ENCODE data around the gene AIG1. TPM values are rescaled to one million over a fixed set of nuclear protein-coding genes. Genes with fewer than 3 reads are reported as not detected.

AIG1 gene
- total RNA-seq, 2 donors from 2014 or later, result 5.7 to 7.4 TPM

DNA sequence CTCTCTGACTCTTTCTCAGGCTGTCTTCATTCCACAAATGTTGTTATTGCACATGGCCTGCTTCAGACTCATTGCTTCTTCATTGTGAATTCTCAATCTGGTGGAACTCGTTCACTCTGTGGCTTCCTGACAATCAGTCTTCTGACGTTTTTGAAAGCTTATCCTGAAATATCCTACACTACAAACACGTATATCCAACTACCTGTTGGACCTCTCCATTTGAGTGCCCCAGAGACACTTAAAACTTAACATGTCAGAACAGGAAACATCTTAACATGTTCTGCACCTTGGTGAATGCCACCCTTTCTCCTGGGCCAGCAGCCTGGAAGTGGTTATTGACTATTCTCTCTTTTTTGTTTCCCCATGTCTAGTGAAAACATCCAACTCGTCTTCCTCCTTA, 50.8 kb downstream of the AIG1 start:
- H3K36me3 Mint-ChIP-seq, result no peaks in the 10 kb centered on the region
- no peaks in the 10 kb centered on the region for H3K9me3 Mint-ChIP-seq
- H3K4me3 Mint-ChIP-seq, result no peak overlapping the region
- ATAC-seq (no peak), DNase-seq (ENCODE audit: low spot score) (no peak)
- H3K4me1 Mint-ChIP-seq (ENCODE audit: low read depth in 2 of 2), result no peaks in the 10 kb centered on the region
- no peak overlapping the region for H3K27ac Mint-ChIP-seq
- peaks cover 5 to 7% of the 10 kb centered on the region in 2 donors for H3K27me3 Mint-ChIP-seq

DNA sequence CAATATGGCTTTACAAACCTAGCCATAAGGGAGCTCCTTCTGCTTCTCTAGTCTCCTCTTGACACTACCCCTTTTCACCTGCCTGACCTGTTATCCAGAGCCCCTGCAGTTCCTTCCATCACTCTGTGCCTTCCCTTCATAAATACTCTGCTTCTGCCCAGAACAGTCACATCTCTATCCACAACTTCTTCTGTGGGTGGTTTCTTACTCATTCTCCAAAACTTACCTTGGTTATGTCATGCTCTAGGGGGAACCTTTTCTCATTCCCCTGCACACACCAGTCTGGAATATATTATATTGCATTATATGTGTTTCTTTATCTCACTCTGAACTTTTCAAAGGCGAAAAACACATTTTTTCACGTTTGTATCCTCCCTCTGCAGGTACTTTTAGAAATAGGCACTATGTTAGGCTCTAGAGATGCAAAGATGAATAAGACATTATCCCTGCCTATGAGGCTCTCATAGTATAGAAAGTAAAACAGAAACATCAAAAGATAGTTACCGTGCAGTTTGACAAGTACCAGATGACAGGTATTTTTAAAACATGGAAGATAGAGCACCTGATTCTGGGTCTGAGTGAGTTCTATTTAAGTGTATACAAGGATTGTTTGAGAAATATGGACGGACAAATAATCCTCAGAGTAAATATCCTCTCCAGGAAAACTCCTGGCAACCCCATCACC, 51.5 kb downstream of the AIG1 start:
- Mint-ChIP-seq H3K27me3 (peaks cover 5 to 7% of the 10 kb centered on the region in 2 donors), H3K9me3 (no peaks in the 10 kb centered on the region), H3K4me1 (ENCODE audit: low read depth in 2 of 2) (no peaks in the 10 kb centered on the region), H3K36me3 (no peaks in the 10 kb centered on the region), H3K27ac (no peak overlapping the region), H3K4me3 (no peak overlapping the region)
- peak in 1 of 2 donors; percentile 36 for ATAC-seq
- no peak for DNase-seq (ENCODE audit: low spot score)

DNA sequence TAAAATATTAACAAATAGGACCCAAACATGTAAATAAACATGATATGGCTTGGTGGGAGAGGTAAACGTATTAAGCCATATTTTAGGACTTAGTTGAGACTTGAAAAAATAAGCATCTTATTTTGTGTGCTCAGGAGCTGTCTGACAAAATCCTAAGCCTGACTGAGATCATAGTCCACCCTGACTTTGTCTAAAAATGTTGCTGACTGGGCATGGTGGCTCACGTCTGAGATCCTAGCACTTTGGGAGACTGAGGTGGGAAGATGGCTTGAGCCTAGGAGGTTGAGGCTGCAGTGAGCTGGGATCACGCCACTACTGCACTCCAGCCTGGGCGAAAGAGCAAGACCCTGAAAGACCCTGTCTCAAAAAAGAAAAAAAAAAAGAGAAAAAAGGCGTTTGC, 52.1 kb downstream of the AIG1 start:
- Mint-ChIP-seq H3K36me3 (no peaks in the 10 kb centered on the region), H3K9me3 (no peaks in the 10 kb centered on the region), H3K4me1 (ENCODE audit: low read depth in 2 of 2) (no peaks in the 10 kb centered on the region), H3K27ac (no peak overlapping the region), H3K4me3 (no peak overlapping the region), H3K27me3 (peaks cover 5 to 7% of the 10 kb centered on the region in 2 donors)
- DNase-seq (ENCODE audit: low spot score), result no peak
- no peak for ATAC-seq

DNA sequence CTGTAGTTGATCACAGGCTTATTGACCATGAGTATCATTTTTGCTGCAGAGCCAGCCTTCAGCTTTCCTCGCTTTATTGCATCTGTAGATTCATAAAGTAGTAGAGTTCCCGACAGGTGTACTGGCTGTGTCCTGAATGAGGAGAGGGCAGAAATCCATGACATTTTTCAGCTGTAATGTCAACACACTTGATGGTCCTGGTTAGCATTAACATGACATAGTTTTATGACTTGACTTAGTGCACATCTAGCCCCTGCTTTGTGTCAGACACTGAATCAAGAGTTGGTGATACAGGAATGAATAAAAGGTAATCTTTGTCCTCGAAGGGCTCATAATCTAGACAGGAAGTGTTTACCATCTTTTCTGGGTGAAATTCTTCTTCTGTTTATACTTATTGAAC, 55.0 kb downstream of the AIG1 start:
- H3K36me3 Mint-ChIP-seq, result no peaks in the 10 kb centered on the region
- no peaks in the 10 kb centered on the region for H3K4me1 Mint-ChIP-seq (ENCODE audit: low read depth in 2 of 2)
- DNase-seq (ENCODE audit: low spot score), result no peak
- no peaks in the 10 kb centered on the region for H3K9me3 Mint-ChIP-seq
- no peak for ATAC-seq
- H3K27ac Mint-ChIP-seq, result no peak overlapping the region
- no peak overlapping the region for H3K4me3 Mint-ChIP-seq
- H3K27me3 Mint-ChIP-seq, result peaks cover 5 to 7% of the 10 kb centered on the region in 2 donors

DNA sequence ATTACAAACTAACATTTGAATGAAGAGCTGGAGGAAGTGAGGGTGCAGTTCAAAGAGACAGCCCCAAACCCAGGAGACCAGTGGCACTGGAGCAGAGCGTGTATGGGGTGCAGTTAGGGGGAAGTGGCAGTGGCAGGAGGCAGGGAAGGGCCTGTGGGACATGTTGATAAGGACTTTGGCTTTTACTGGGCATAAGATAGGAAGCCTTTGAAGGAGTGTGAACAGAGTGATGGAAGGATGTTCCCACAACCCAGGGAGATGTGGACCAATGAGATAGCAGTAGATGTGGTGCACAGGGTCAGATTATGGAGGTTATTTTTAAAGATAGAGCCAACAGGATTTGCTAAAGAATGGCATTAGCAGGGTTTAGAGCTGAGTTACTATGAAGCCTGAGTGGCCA, 56.4 kb downstream of the AIG1 start:
- H3K27ac Mint-ChIP-seq, result no peak overlapping the region

DNA sequence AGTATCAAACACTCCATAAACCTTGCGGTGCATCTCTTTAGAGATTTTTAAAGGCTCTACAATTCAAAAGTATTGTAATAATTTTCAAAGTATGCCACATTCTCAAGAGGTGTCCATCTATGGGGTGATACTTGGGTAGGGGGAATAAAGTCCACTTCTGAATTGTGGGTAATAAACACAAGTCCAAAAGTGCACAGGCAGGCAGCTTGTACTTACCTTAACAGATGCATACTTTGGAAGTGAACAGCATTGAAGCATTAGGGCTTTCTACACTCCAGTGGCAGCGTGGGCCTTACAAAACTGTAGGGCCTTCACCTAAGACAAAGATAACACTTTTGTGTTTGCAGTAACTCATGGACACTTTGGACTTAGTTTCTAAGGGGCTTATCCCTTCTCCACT, 58.6 kb downstream of the AIG1 start:
- ATAC-seq, result no peak
- H3K27ac Mint-ChIP-seq, result no peak overlapping the region
- DNase-seq (ENCODE audit: low spot score), result no peak
- H3K4me3 Mint-ChIP-seq, result no peak overlapping the region
- no peaks in the 10 kb centered on the region for H3K36me3 Mint-ChIP-seq
- no peaks in the 10 kb centered on the region for H3K9me3 Mint-ChIP-seq
- no peaks in the 10 kb centered on the region for H3K27me3 Mint-ChIP-seq
- no peaks in the 10 kb centered on the region for H3K4me1 Mint-ChIP-seq (ENCODE audit: low read depth in 2 of 2)

More for the DNA sequence above, 56.4 kb downstream of the AIG1 start:
- ATAC-seq (no peak), DNase-seq (ENCODE audit: low spot score) (no peak)
- Mint-ChIP-seq H3K4me3 (no peak overlapping the region), H3K27me3 (peaks cover under 1 to 3% of the 10 kb centered on the region in 2 donors), H3K4me1 (ENCODE audit: low read depth in 2 of 2) (no peaks in the 10 kb centered on the region), H3K9me3 (no peaks in the 10 kb centered on the region), H3K36me3 (no peaks in the 10 kb centered on the region)

- Mint-ChIP-seq H3K9me3 (no peaks in the 10 kb centered on the region), H3K36me3 (no peaks in the 10 kb centered on the region), H3K4me3 (no peak overlapping the region), H3K27ac (no peak overlapping the region), H3K4me1 (ENCODE audit: low read depth in 2 of 2) (peaks cover 0 to 6% of the 10 kb centered on the region in 2 donors), H3K27me3 (no peaks in the 10 kb centered on the region)
- ATAC-seq (no peak), DNase-seq (ENCODE audit: low spot score) (no peak)
These were observed 62.4 kb downstream of the AIG1 start for GRCh38 chr6:143123081-143123480.

DNA sequence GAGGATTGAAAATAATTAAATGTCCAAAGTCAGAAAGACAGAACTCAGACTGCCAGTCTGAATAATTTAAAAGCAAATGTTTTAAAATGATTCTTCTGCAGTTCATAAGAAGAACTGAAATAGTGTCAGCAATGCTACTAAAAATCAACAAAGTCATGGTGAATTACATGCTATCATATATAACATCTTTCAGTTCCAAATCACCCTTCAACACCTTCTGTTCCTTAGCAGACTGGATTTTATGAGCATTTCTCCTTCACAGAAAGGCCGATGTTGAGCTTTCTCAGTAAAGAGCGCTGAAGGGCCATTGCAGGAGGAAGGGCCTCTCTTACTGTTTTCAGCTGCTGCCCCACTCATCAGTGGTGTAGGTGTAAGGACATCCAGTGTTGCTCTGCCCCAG, 63.3 kb downstream of the AIG1 start:
- Mint-ChIP-seq H3K27ac (no peak overlapping the region), H3K4me1 (ENCODE audit: low read depth in 2 of 2) (peaks cover 0 to 6% of the 10 kb centered on the region in 2 donors), H3K36me3 (no peaks in the 10 kb centered on the region), H3K4me3 (no peak overlapping the region), H3K9me3 (no peaks in the 10 kb centered on the region), H3K27me3 (no peaks in the 10 kb centered on the region)
- ATAC-seq (no peak), DNase-seq (ENCODE audit: low spot score) (no peak)

- no peak for ATAC-seq
- H3K27ac Mint-ChIP-seq, result no peak overlapping the region
These were observed 64.8 kb downstream of the AIG1 start for GRCh38 chr6:143125455-143125854.

DNA sequence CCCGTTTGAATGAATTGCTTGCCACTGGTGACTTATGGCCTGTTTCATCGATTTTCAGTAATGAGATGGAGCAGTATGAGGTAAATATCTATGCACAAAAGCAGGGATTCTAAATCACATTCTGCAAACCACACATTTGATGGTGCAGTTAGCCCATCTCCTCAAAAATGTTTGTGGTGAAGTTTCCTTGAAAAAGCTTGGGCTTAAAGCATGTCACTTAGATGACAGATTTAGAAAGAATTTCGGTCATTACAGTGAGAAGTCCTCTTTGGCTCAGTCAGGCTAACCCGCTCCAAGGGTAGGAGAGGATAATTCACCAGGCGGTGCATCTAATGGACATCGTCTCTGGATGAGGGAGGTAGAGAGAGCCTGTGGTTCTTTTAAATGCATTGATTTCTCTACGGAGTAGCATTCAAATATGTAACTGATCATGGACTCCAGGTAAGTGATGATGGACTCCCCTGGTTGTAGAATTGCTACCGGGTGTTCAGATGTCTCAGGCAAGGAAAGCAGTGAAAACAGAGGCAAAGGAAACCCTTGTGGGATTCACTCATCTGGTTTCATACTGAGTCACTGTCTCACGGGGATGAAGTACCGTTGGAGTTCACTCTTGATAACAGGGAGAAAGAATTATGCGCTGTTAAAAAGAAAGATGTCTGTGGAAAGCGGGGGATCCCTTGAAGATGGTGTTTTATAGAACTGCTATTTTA, 65.3 kb downstream of the AIG1 start:
- no peak for ATAC-seq
- no peaks in the 10 kb centered on the region for H3K27me3 Mint-ChIP-seq
- H3K27ac Mint-ChIP-seq, result no peak overlapping the region
- no peak for DNase-seq (ENCODE audit: low spot score)
- no peak overlapping the region for H3K4me3 Mint-ChIP-seq
- H3K9me3 Mint-ChIP-seq, result peaks cover 3% of the 10 kb centered on the region
- H3K36me3 Mint-ChIP-seq, result peaks cover 3% of the 10 kb centered on the region
- H3K4me1 Mint-ChIP-seq (ENCODE audit: low read depth in 2 of 2), result peaks cover 0 to 6% of the 10 kb centered on the region in 2 donors

More at GRCh38 chr6:143125455-143125854, 64.8 kb downstream of the AIG1 start:
- no peak overlapping the region for H3K4me3 Mint-ChIP-seq
- H3K27me3 Mint-ChIP-seq, result no peaks in the 10 kb centered on the region
- H3K4me1 Mint-ChIP-seq (ENCODE audit: low read depth in 2 of 2), result peaks cover 0 to 6% of the 10 kb centered on the region in 2 donors
- no peak for DNase-seq (ENCODE audit: low spot score)
- H3K36me3 Mint-ChIP-seq, result no peaks in the 10 kb centered on the region
- no peaks in the 10 kb centered on the region for H3K9me3 Mint-ChIP-seq

GRCh38 chr6:143126574-143126941, 65.9 kb downstream of the AIG1 start:
- H3K27me3 Mint-ChIP-seq, result no peaks in the 10 kb centered on the region
- no peak overlapping the region for H3K27ac Mint-ChIP-seq
- H3K4me3 Mint-ChIP-seq, result no peak overlapping the region
- peaks cover 9% of the 10 kb centered on the region for H3K36me3 Mint-ChIP-seq
- H3K9me3 Mint-ChIP-seq, result peaks cover 7% of the 10 kb centered on the region
- no peak for DNase-seq (ENCODE audit: low spot score)
- peaks cover 0 to 6% of the 10 kb centered on the region in 2 donors for H3K4me1 Mint-ChIP-seq (ENCODE audit: low read depth in 2 of 2)
- ATAC-seq, result peak in 1 of 2 donors; percentile 58

DNA sequence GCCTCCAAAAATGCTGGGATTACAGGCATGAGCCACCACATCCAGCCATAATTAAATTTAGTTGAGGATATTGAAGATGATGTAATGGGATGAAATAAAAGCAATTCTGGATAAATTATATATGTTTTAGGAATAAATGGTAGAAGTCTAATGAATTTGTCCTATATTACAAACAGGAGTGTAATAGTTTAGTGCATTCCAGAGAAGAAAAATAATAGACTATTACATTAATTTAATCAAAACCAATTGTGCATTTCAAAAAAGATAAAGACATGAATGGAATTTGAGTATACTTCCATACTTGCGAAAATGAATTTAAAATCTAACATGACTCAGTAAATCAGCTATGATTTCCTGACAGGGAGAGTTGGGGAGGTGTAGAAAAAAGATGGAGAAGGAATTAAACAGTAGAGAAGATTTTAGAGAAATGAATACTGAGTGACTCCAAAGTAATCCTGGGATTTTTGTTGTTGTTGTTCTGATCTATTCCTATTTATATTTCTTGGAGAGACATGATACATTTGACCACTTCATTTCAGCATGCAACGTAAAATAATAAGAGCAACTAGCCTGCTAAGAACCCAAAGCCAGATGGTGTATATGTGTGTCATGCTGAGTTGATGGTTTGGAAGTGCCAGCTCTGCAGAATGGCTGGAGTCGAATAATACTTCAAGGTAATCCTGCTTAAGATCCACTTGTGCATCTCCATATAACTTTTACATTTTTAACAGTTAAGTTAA, 67.4 kb downstream of the AIG1 start:
- Mint-ChIP-seq H3K4me3 (no peak overlapping the region), H3K36me3 (peaks cover 10% of the 10 kb centered on the region), H3K27me3 (no peaks in the 10 kb centered on the region), H3K4me1 (ENCODE audit: low read depth in 2 of 2) (peaks cover 0 to 6% of the 10 kb centered on the region in 2 donors), H3K27ac (no peak overlapping the region), H3K9me3 (peaks cover 7% of the 10 kb centered on the region)
- ATAC-seq (no peak), DNase-seq (ENCODE audit: low spot score) (no peak)

GRCh38 chr6:143128681-143129015, 68.0 kb downstream of the AIG1 start:
- ATAC-seq (no peak), DNase-seq (ENCODE audit: low spot score) (no peak)
- Mint-ChIP-seq H3K4me3 (no peak overlapping the region), H3K36me3 (peaks cover 10% of the 10 kb centered on the region), H3K27me3 (no peaks in the 10 kb centered on the region), H3K4me1 (ENCODE audit: low read depth in 2 of 2) (peaks cover 0 to 6% of the 10 kb centered on the region in 2 donors), H3K9me3 (peaks cover 7% of the 10 kb centered on the region), H3K27ac (no peak overlapping the region)

- H3K27ac Mint-ChIP-seq, result no peak overlapping the region
- H3K4me1 Mint-ChIP-seq (ENCODE audit: low read depth in 2 of 2), result peaks cover 0 to 4% of the 10 kb centered on the region in 2 donors
- H3K9me3 Mint-ChIP-seq, result peaks cover 7% of the 10 kb centered on the region
- DNase-seq (ENCODE audit: low spot score) (no peak), ATAC-seq (no peak)
- H3K4me3 Mint-ChIP-seq, result no peak overlapping the region
- no peaks in the 10 kb centered on the region for H3K27me3 Mint-ChIP-seq
- peaks cover 10% of the 10 kb centered on the region for H3K36me3 Mint-ChIP-seq
These were observed 70.2 kb downstream of the AIG1 start for GRCh38 chr6:143130928-143131327.

Data from natural killer cell treated with Interleukin-12 subunit alpha and Interleukin-12 subunit beta and Interleukin-15 and Interleukin-18, amount 100 ng/mL, for 72 hours (primary cell).